ENCODE results near the gene HHIP.

GRCh38 chr4:144650311-144651005, 4.5 kb downstream of the HHIP start:
- TF ChIP-seq CTCF (conservative IDR thresholded peaks at IDR 0.05; ENCODE audit: low read depth, low read length) (no peak), EZH2 (IDR thresholded peaks at IDR 0.05; ENCODE audit: borderline replicate concordance, low read depth, low read length, poor library complexity, severe bottlenecking) (no peak)

Measured in A673 (cell line).